ENCODE data around the gene ULBP3. TPM values are rescaled to one million over a fixed set of nuclear protein-coding genes. Genes with fewer than 3 reads are reported as not detected.

ULBP3 gene
- total RNA-seq, 3 donors from 2014 or later: 0.64 to 2.0 (median 0.73) TPM

DNA sequence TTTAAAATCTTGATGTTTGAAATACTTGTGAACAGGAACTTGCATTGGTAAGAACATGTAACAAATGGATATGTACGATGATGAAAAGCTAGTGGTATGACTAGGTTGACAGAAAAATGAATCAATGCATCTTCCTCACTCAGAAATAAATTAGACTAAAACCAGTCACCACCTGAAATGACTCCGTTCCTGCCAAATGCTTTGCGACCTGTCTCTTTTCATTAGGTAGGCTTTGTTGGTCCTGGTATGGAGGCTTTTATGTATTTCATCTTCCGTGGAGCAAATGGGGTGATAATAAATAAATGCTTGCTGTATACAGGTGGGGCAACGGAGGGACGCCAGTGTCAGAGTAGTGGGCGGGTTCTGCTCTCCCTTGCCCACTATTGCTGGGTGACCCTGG is 17.1 kb upstream of the ULBP3 start:
- no peak for DNase-seq (ENCODE audit: low spot score in 2 of 2)
- Histone ChIP-seq H3K27me3 (no peaks in the 10 kb centered on the region), H3K36me3 (no peaks in the 10 kb centered on the region), H3K9me3 (no peaks in the 10 kb centered on the region), H3K4me3 (no peak overlapping the region), H3K4me1 (no peaks in the 10 kb centered on the region), H3K27ac (no peak overlapping the region)
- TF ChIP-seq, protein P1, sequence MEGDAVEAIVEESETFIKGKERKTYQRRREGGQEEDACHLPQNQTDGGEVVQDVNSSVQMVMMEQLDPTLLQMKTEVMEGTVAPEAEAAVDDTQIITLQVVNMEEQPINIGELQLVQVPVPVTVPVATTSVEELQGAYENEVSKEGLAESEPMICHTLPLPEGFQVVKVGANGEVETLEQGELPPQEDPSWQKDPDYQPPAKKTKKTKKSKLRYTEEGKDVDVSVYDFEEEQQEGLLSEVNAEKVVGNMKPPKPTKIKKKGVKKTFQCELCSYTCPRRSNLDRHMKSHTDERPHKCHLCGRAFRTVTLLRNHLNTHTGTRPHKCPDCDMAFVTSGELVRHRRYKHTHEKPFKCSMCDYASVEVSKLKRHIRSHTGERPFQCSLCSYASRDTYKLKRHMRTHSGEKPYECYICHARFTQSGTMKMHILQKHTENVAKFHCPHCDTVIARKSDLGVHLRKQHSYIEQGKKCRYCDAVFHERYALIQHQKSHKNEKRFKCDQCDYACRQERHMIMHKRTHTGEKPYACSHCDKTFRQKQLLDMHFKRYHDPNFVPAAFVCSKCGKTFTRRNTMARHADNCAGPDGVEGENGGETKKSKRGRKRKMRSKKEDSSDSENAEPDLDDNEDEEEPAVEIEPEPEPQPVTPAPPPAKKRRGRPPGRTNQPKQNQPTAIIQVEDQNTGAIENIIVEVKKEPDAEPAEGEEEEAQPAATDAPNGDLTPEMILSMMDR (IDR thresholded peaks at IDR 0.05): no peak
- TF ChIP-seq POLR2A (IDR thresholded peaks at IDR 0.05): no peak
- no peak for TF ChIP-seq POLR2AphosphoS5 (IDR thresholded peaks at IDR 0.05)
- intact Hi-C loops (cut with DNase I; ENCODE audit: low total_unique reads): no loop called here

DNA sequence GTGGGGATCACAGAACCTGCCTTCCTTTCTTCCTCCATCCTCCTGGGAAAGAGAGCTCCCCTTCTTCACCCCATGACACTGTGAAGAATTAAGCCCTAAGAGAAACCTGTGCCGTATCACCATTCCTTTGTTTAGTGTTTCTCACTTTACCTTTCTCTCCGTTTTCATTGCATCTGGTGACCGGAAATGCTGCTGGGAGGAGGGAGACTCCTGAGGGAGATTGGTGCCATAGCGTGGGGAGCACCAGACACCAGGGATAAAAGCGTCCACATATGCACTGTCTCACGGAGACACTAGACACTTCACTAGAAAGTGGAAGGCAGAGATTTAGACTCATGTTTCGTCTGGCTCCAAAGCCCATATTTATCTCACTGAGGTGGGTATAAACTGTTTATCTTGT is 15.5 kb upstream of the ULBP3 start:
- Histone ChIP-seq H3K4me1 (no peaks in the 10 kb centered on the region), H3K36me3 (no peaks in the 10 kb centered on the region), H3K27me3 (no peaks in the 10 kb centered on the region), H3K4me3 (no peak overlapping the region), H3K27ac (no peak overlapping the region), H3K9me3 (no peaks in the 10 kb centered on the region)
- no peak for DNase-seq (ENCODE audit: low spot score in 2 of 2)
- intact Hi-C loops (cut with DNase I; ENCODE audit: low total_unique reads): no loop called here
- TF ChIP-seq POLR2A (IDR thresholded peaks at IDR 0.05) (no peak), POLR2AphosphoS5 (IDR thresholded peaks at IDR 0.05) (no peak)
- TF ChIP-seq, protein P1 (IDR thresholded peaks at IDR 0.05): no peak

DNA sequence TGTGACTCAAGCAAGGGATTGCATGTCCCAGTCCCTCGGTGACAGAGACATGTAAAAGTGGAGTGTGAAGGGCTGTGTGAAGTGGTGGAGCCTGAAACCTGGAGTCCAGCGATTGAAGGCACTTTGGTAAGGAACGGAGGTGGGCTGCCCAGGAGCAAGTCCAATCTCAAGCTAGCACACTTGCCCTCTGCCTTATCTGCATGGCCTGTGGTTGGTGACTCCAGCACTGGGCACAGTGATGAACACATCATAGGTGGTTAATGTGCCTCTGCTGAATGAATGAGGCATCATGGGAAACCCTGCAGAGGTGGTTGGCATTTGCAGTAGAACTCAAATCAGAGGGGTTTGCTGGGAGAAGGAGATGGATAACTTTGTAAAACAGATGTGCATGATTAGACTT is 14.9 kb upstream of the ULBP3 start:
- intact Hi-C loops (cut with DNase I; ENCODE audit: low total_unique reads): no loop called here
- H3K27ac ChIP-seq: no peak overlapping the region
- H3K4me3 ChIP-seq: no peak overlapping the region
- H3K9me3 ChIP-seq: no peaks in the 10 kb centered on the region
- no peak for DNase-seq (ENCODE audit: low spot score in 2 of 2)
- H3K36me3 ChIP-seq: no peaks in the 10 kb centered on the region
- TF ChIP-seq POLR2A (IDR thresholded peaks at IDR 0.05) (no peak), POLR2AphosphoS5 (IDR thresholded peaks at IDR 0.05) (no peak)
- TF ChIP-seq, protein P1 (IDR thresholded peaks at IDR 0.05): no peak
- H3K27me3 ChIP-seq: no peaks in the 10 kb centered on the region
- no peaks in the 10 kb centered on the region for H3K4me1 ChIP-seq

DNA sequence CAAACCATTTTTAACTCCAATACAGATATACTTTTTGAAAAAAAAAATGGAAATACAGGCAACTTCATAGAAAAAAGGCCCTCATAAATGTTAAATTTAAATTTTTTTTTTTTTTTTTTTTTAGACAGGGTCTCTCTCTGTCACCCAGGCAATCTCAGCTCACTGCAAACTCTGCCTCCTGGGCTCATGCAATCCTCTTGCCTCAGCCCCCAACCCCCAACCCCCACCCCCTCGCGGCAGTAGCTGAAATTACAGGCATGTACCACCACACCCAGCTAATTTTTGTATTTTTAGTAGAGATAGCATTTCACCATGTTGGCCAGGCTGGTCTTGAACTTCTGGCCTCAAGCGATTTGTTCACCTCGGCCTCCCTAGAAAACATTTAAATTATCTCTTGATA is 12.8 kb upstream of the ULBP3 start:
- TF ChIP-seq POLR2A (IDR thresholded peaks at IDR 0.05) (no peak), POLR2AphosphoS5 (IDR thresholded peaks at IDR 0.05) (no peak)
- TF ChIP-seq, protein P1 (IDR thresholded peaks at IDR 0.05): no peak
- Histone ChIP-seq H3K4me3 (no peak overlapping the region), H3K9me3 (no peaks in the 10 kb centered on the region), H3K27me3 (no peaks in the 10 kb centered on the region), H3K4me1 (no peaks in the 10 kb centered on the region), H3K36me3 (no peaks in the 10 kb centered on the region), H3K27ac (no peak overlapping the region)
- intact Hi-C loops (cut with DNase I; ENCODE audit: low total_unique reads): no loop called here
- no peak for DNase-seq (ENCODE audit: low spot score in 2 of 2)

DNA sequence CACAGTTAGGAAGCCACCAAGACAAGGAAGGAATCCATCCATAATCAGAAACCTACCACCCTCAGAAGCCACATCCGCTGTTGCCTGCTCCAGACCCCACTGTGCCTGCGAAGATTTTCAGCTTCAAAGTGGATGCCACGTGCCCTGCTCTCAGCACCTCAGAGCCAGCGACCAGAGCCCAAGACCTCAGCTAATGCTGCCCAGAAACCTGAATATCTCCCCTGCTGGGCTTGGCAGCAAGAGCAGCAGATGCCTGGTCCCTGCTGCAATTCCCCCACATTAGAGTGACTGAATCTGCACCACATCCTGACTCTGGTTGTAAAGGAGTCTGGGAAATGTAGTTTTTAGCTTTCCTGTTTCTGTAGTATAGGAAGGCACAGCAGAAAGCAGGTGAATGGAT is 10.7 kb upstream of the ULBP3 start:
- no peak for DNase-seq (ENCODE audit: low spot score in 2 of 2)
- Histone ChIP-seq H3K4me1 (no peaks in the 10 kb centered on the region), H3K27ac (no peak overlapping the region), H3K27me3 (no peaks in the 10 kb centered on the region), H3K4me3 (no peak overlapping the region), H3K36me3 (no peaks in the 10 kb centered on the region), H3K9me3 (no peaks in the 10 kb centered on the region)
- intact Hi-C loops (cut with DNase I; ENCODE audit: low total_unique reads): no loop called here
- TF ChIP-seq POLR2A (IDR thresholded peaks at IDR 0.05) (no peak), POLR2AphosphoS5 (IDR thresholded peaks at IDR 0.05) (no peak)
- TF ChIP-seq, protein P1 (IDR thresholded peaks at IDR 0.05): no peak
